Liver (tissue), 9 donors: Measurements from ENCODE around the gene SRRM3. TPM values are rescaled to one million over a fixed set of nuclear protein-coding genes. Genes with fewer than 3 reads are reported as not detected.

Experiments used
- DNase-seq: peaks from one replicate; pipeline ENCODE4 v3.0.0-alpha.2; 2017; ENCODE audit warnings: low spot score
- H3K27ac ChIP-seq, 2 donors: one replicate each; pipeline ENCODE4 v1.7.0; 2013; ENCODE audit warnings: inconsistent platforms in 2 of 2, low read length in 2 of 2, control low read depth in 1 of 2, low read depth in 1 of 2, mild to moderate bottlenecking in 1 of 2
- H3K27me3 ChIP-seq, 4 donors: one replicate each; pipeline versions ENCODE4 v1.6.1 to v1.7.0; 2013; ENCODE audit warnings: low read length in 3 of 4, inconsistent platforms in 1 of 4, mild to moderate bottlenecking in 1 of 4, moderate library complexity in 1 of 4; ENCODE audit not compliant: control insufficient read depth in 4 of 4, insufficient read depth in 4 of 4
- H3K36me3 ChIP-seq, 4 donors: one replicate each; pipeline versions ENCODE4 v1.6.1 to v1.7.0; 2013; ENCODE audit warnings: low read length in 3 of 4, mild to moderate bottlenecking in 3 of 4, low read depth in 1 of 4, moderate library complexity in 1 of 4; ENCODE audit not compliant: control insufficient read depth in 4 of 4, insufficient read depth in 3 of 4
- H3K4me1 ChIP-seq, 4 donors: one replicate each; pipeline versions ENCODE4 v1.6.1 to v1.7.0; 2013; ENCODE audit warnings: low read length in 3 of 4, mild to moderate bottlenecking in 3 of 4, moderate library complexity in 1 of 4; ENCODE audit not compliant: control insufficient read depth in 4 of 4, insufficient read depth in 4 of 4
- H3K4me3 ChIP-seq, 3 donors: one replicate each; pipeline versions ENCODE4 v1.6.1 to v1.7.0; 2013; ENCODE audit warnings: low read length in 3 of 3, control low read depth in 1 of 3, low read depth in 1 of 3, mild to moderate bottlenecking in 1 of 3
- H3K9ac ChIP-seq, 2 donors: one replicate each; pipeline ENCODE4 v1.7.0; 2013; ENCODE audit warnings: low read length in 2 of 2, mild to moderate bottlenecking in 2 of 2, moderate library complexity in 2 of 2, control low read depth in 1 of 2, low read depth in 1 of 2
- H3K9me3 ChIP-seq, 4 donors: one replicate each; pipeline versions ENCODE4 v1.6.1 to v1.7.0; 2013; ENCODE audit warnings: low read length in 3 of 4; ENCODE audit not compliant: control insufficient read depth in 4 of 4
- EGR1 ChIP-seq, 2 donors: IDR thresholded peaks; 2 replicates each; pipeline ENCODE4 v1.6.1; 2016 to 2018; ENCODE audit warnings: antibody characterized with exemption in 2 of 2, low read depth in 2 of 2
- FOXA1 ChIP-seq: IDR thresholded peaks from 2 replicates; pipeline ENCODE4 v1.6.1; 2016; ENCODE audit warnings: antibody characterized with exemption
- FOXA2 ChIP-seq: IDR thresholded peaks from 2 replicates; pipeline ENCODE4 v1.6.1; 2016; ENCODE audit warnings: antibody characterized with exemption
- GABPA ChIP-seq, 2 donors: IDR thresholded peaks in 1 of 2; conservative IDR thresholded peaks in 1 of 2; 2 replicates each; pipeline ENCODE4 v1.6.1; 2016; ENCODE audit warnings: antibody characterized with exemption in 2 of 2, mild to moderate bottlenecking in 1 of 2, moderate library complexity in 1 of 2
- HNF4A ChIP-seq, 2 donors: conservative IDR thresholded peaks; 2 replicates each; pipeline ENCODE4 v1.6.1; 2016; ENCODE audit warnings: antibody characterized with exemption in 2 of 2, mild to moderate bottlenecking in 2 of 2
- HNF4G ChIP-seq: IDR thresholded peaks from 2 replicates; pipeline ENCODE4 v1.6.1; 2016; ENCODE audit warnings: antibody characterized with exemption
- JUND ChIP-seq, 2 donors: IDR thresholded peaks; 2 replicates each; pipeline ENCODE4 v1.6.1; 2016; ENCODE audit warnings: antibody characterized with exemption in 2 of 2
- NR2F2 ChIP-seq: IDR thresholded peaks from 2 replicates; pipeline ENCODE4 v1.6.1; 2016; ENCODE audit warnings: antibody characterized with exemption
- RAD21 ChIP-seq, 2 donors: IDR thresholded peaks; 2 replicates each; pipeline ENCODE4 v1.6.1; 2016; ENCODE audit warnings: antibody characterized with exemption in 2 of 2, mild to moderate bottlenecking in 2 of 2
- RXRA ChIP-seq, 2 donors: IDR thresholded peaks; 2 replicates each; pipeline ENCODE4 v1.6.1; 2017 to 2018; ENCODE audit warnings: antibody characterized with exemption in 2 of 2, mild to moderate bottlenecking in 1 of 2
- SP1 ChIP-seq: IDR thresholded peaks from 2 replicates; pipeline ENCODE4 v1.6.1; 2018; ENCODE audit warnings: antibody characterized with exemption, mild to moderate bottlenecking
- TAF1 ChIP-seq: conservative IDR thresholded peaks from 2 replicates; pipeline ENCODE4 v1.6.1; 2016; ENCODE audit warnings: antibody characterized with exemption, mild to moderate bottlenecking
- YY1 ChIP-seq: IDR thresholded peaks from 2 replicates; pipeline ENCODE4 v1.6.1; 2016; ENCODE audit warnings: antibody characterized with exemption, mild to moderate bottlenecking
- WGBS: extraction: QIAGEN DNeasy Blood & Tissue Kit; methylation state at CpG from one replicate; pipeline ENCODE4 v1.1.7; 2013; 5-methylcytosine and 5-hydroxymethylcytosine counted together
- polyA plus RNA-seq, 2 donors: library from polyadenylated mRNA; stranded (reverse) in 1 of 2; unstranded in 1 of 2; fragments of 200-250 nt in 1 of 2; fragments of >200 nt in 1 of 2; fragmentation: Nextera tagmentation in 1 of 2; extraction: Ambion mirVana in 1 of 2; gene quantifications; one replicate each; pipeline versions ENCODE4 v1.2.1 to v1.2.3, GENCODE V29; 2013 to 2015
- total RNA-seq, 2 donors: library from RNA; depleted of rRNA; stranded (reverse); fragments of >200 nt; gene quantifications; one replicate each; pipeline ENCODE4 v1.2.3, GENCODE V29; 2014
- TF ChIP-seq, protein P1 (sequence below): IDR thresholded peaks from 2 replicates; pipeline ENCODE4 v1.6.1; 2016; ENCODE audit warnings: antibody characterized with exemption, mild to moderate bottlenecking
- TF ChIP-seq, protein P2 (sequence below): IDR thresholded peaks from 2 replicates; pipeline ENCODE4 v1.6.1; 2016; ENCODE audit warnings: antibody characterized with exemption
- TF ChIP-seq, protein P3 (sequence below): fragments of 150-350 bp; IDR thresholded peaks from 2 replicates; pipeline ENCODE4 v1.5.1; 2017; ENCODE audit warnings: improper control_type of control experiment, low read depth, low read length; ENCODE audit not compliant: missing input control
- TF ChIP-seq, protein P4 (sequence below): IDR thresholded peaks from 2 replicates; pipeline ENCODE4 v1.6.1; 2016; ENCODE audit warnings: antibody characterized with exemption
- TF ChIP-seq, protein P5 (sequence below): IDR thresholded peaks from 2 replicates; pipeline ENCODE4 v1.6.1; 2016; ENCODE audit warnings: antibody characterized with exemption
- donor health status: healthy.
- donor health status: healthy.
- donor health status: healthy.
- donor health status: healthy.
- donor health status: healthy.

The SRRM3 gene
- total and polyA plus RNA-seq, 4 donors = 0.08 to 0.16 TPM; not detected in 2

DNA sequence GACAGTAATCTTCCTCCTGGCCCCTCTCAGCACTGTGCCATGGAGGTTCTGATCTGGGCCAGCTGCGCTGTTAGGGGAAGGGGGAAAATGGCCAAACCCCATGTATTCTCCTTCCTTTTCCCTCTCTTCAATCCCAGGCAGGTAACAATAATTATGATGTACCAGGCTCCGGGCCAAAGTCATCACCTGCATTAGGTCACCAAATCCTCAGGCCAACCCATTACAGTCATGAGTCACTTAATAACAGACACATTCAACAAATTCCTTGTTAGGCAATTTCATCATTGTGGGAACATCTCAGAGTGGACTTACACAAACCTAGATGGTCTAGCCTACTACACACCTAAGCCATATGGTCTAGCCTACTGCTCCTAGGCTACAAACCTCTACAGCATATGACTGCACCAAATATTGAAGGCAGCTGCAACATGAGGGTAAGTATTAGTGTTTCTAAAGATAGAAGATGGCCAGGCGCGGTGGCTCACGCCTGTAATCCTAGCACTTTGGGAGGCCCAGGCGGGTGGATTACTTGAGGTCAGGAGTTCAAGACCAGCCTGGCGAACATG lies 98.6 kb downstream of the SRRM3 start:
- H3K9ac ChIP-seq = no peak overlapping the region
- H3K27me3 ChIP-seq = no peaks in the 10 kb centered on the region
- H3K4me3 ChIP-seq = no peak overlapping the region
- TF ChIP-seq NR2F2 (no peak), SP1 (no peak), HNF4G (no peak), TAF1 (no peak), YY1 (no peak), RAD21 (IDR thresholded peaks at IDR 0.05) (no peak), EGR1 (IDR thresholded peaks at IDR 0.05; ENCODE audit: low read depth in 2 of 2) (no peak), JUND (IDR thresholded peaks at IDR 0.05) (peak in 1 of 2 donors; percentile 68), GABPA (IDR thresholded peaks at IDR 0.05 in 1 of 2, conservative IDR thresholded peaks at IDR 0.05 in 1 of 2) (no peak), RXRA (IDR thresholded peaks at IDR 0.05) (peak in 1 of 2 donors; percentile 12), FOXA2 (no peak), FOXA1 (no peak), HNF4A (conservative IDR thresholded peaks at IDR 0.05) (peak in 1 of 2 donors; percentile 12)
- TF ChIP-seq, protein P1, sequence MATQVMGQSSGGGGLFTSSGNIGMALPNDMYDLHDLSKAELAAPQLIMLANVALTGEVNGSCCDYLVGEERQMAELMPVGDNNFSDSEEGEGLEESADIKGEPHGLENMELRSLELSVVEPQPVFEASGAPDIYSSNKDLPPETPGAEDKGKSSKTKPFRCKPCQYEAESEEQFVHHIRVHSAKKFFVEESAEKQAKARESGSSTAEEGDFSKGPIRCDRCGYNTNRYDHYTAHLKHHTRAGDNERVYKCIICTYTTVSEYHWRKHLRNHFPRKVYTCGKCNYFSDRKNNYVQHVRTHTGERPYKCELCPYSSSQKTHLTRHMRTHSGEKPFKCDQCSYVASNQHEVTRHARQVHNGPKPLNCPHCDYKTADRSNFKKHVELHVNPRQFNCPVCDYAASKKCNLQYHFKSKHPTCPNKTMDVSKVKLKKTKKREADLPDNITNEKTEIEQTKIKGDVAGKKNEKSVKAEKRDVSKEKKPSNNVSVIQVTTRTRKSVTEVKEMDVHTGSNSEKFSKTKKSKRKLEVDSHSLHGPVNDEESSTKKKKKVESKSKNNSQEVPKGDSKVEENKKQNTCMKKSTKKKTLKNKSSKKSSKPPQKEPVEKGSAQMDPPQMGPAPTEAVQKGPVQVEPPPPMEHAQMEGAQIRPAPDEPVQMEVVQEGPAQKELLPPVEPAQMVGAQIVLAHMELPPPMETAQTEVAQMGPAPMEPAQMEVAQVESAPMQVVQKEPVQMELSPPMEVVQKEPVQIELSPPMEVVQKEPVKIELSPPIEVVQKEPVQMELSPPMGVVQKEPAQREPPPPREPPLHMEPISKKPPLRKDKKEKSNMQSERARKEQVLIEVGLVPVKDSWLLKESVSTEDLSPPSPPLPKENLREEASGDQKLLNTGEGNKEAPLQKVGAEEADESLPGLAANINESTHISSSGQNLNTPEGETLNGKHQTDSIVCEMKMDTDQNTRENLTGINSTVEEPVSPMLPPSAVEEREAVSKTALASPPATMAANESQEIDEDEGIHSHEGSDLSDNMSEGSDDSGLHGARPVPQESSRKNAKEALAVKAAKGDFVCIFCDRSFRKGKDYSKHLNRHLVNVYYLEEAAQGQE = no peak
- TF ChIP-seq, protein P2, sequence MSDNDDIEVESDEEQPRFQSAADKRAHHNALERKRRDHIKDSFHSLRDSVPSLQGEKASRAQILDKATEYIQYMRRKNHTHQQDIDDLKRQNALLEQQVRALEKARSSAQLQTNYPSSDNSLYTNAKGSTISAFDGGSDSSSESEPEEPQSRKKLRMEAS = no peak
- TF ChIP-seq, protein P3, sequence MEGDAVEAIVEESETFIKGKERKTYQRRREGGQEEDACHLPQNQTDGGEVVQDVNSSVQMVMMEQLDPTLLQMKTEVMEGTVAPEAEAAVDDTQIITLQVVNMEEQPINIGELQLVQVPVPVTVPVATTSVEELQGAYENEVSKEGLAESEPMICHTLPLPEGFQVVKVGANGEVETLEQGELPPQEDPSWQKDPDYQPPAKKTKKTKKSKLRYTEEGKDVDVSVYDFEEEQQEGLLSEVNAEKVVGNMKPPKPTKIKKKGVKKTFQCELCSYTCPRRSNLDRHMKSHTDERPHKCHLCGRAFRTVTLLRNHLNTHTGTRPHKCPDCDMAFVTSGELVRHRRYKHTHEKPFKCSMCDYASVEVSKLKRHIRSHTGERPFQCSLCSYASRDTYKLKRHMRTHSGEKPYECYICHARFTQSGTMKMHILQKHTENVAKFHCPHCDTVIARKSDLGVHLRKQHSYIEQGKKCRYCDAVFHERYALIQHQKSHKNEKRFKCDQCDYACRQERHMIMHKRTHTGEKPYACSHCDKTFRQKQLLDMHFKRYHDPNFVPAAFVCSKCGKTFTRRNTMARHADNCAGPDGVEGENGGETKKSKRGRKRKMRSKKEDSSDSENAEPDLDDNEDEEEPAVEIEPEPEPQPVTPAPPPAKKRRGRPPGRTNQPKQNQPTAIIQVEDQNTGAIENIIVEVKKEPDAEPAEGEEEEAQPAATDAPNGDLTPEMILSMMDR = no peak
- TF ChIP-seq, protein P4, sequence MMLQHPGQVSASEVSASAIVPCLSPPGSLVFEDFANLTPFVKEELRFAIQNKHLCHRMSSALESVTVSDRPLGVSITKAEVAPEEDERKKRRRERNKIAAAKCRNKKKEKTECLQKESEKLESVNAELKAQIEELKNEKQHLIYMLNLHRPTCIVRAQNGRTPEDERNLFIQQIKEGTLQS = no peak
- TF ChIP-seq, protein P5, sequence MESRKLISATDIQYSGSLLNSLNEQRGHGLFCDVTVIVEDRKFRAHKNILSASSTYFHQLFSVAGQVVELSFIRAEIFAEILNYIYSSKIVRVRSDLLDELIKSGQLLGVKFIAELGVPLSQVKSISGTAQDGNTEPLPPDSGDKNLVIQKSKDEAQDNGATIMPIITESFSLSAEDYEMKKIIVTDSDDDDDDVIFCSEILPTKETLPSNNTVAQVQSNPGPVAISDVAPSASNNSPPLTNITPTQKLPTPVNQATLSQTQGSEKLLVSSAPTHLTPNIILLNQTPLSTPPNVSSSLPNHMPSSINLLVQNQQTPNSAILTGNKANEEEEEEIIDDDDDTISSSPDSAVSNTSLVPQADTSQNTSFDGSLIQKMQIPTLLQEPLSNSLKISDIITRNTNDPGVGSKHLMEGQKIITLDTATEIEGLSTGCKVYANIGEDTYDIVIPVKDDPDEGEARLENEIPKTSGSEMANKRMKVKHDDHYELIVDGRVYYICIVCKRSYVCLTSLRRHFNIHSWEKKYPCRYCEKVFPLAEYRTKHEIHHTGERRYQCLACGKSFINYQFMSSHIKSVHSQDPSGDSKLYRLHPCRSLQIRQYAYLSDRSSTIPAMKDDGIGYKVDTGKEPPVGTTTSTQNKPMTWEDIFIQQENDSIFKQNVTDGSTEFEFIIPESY = no peak
- no peak for DNase-seq
- WGBS = 87% methylated on average over 7 of the region's 7 CpGs
- peak overlapping the region in 1 of 2 donors; percentile 38 for H3K27ac ChIP-seq
- no peaks in the 10 kb centered on the region for H3K9me3 ChIP-seq
- H3K36me3 ChIP-seq = no peaks in the 10 kb centered on the region
- H3K4me1 ChIP-seq = peaks cover 3 to 29% (median 11%) of the 10 kb centered on the region in 4 donors
